Fibroblast of the conjunctiva (primary cell): Measurements from ENCODE around the gene NABP2.

Experiments used
- DNase-seq: peaks from one replicate; pipeline ENCODE4 v3.0.0-alpha.2; 2010; ENCODE audit warnings: low read depth

Gene NABP2

DNA sequence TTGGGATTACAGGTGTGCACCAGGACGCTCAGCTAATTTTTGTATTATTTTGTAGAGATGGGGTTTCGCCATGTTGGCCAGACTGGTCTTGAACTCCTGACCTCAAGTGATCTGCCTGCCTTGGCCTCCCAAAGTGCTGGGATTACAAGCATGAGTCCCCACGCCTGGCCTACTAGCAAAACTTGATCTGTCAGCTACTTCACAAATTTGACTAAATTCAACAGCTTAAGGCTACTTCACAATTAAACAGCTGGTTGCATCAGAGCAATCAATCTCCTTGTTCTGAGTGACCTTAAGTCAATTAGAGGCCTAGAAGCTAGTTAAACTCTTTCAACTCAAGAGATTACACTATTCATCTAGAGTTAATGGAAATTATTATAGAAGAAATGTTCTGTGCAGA lies 54.8 kb downstream of the NABP2 start:
- no peak for DNase-seq
